Omental fat pad (tissue), 4 donors: ENCODE results near the gene STAT4. TPM values are rescaled to one million over a fixed set of nuclear protein-coding genes. Genes with fewer than 3 reads are reported as not detected.

Experiments used
- ATAC-seq: fragments of 150-250 bp; one replicate; pipeline ENCODE4 v1.9.1; 2016; ENCODE audit warnings: mild to moderate bottlenecking, moderate library complexity; ENCODE audit not compliant: low FRiP score
- DNase-seq: peaks from one replicate; pipeline ENCODE4 v3.0.0-alpha.2; 2019; ENCODE audit warnings: low spot score
- total RNA-seq, 4 donors: library from RNA; depleted of rRNA; stranded (reverse); fragments of >200 nt; gene quantifications; one replicate each; pipeline ENCODE4 v1.1.0, GENCODE V29; 2016
- TF ChIP-seq, protein P1 (sequence below), 3 donors: fragments of 450-650 bp; IDR thresholded peaks; one replicate each; pipeline ENCODE4 v1.5.1; 2016 to 2017; ENCODE audit warnings: antibody characterized with exemption in 3 of 3, mild to moderate bottlenecking in 3 of 3, moderate library complexity in 2 of 3

The STAT4 gene
- total RNA-seq, 4 donors from 2014 or later: 4.6 to 29.4 (median 10.5) TPM

DNA sequence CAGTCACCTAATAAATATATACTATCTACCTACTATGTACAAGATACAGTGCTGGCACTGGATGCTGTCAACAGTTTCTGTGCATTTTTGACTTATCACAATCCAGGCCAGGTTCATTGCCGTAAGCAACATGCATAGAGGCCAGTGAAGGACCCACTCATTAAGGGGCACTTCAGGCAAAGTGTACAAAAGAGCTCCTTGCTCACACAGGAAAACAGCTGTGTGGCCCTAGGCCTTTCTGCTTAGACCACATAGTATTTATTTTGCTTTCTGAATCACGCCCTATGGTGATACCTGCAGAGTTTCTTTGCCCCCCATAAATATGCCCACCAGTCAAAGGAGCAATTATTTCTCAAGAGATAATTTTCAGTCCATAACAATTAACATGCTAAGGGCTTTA lies 39.6 kb upstream of the STAT4 start:
- TF ChIP-seq, protein P1, sequence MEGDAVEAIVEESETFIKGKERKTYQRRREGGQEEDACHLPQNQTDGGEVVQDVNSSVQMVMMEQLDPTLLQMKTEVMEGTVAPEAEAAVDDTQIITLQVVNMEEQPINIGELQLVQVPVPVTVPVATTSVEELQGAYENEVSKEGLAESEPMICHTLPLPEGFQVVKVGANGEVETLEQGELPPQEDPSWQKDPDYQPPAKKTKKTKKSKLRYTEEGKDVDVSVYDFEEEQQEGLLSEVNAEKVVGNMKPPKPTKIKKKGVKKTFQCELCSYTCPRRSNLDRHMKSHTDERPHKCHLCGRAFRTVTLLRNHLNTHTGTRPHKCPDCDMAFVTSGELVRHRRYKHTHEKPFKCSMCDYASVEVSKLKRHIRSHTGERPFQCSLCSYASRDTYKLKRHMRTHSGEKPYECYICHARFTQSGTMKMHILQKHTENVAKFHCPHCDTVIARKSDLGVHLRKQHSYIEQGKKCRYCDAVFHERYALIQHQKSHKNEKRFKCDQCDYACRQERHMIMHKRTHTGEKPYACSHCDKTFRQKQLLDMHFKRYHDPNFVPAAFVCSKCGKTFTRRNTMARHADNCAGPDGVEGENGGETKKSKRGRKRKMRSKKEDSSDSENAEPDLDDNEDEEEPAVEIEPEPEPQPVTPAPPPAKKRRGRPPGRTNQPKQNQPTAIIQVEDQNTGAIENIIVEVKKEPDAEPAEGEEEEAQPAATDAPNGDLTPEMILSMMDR (IDR thresholded peaks at IDR 0.05): no peak
- no peak for DNase-seq

DNA sequence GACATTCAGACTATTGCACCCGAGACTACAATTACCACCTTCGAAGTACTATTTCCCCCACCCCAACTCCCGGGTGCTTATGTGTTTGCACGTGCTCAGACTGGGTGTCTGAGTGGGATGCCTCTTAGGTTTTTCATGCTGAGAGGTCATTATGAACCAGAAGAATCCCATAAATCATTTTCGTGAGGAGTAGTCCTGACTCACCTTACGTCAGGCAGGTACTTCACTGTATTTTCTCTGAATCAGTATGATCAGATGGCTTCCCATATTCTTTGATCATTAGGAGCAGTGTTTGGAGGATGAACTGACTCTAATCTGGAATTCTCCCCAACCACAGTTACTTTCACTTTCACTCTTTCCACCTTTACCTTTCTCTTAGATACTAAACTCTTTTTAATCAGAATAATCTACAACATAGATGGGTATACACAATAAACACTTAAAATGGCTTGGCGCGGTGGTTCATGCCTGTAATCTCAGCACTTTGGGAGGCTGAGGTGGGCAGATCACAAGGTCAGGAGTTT lies 38.4 kb upstream of the STAT4 start:
- TF ChIP-seq, protein P1 (IDR thresholded peaks at IDR 0.05): no peak
- ATAC-seq (no peak), DNase-seq (no peak)

More for the DNA sequence above, 39.6 kb upstream of the STAT4 start:
- no peak for ATAC-seq

DNA sequence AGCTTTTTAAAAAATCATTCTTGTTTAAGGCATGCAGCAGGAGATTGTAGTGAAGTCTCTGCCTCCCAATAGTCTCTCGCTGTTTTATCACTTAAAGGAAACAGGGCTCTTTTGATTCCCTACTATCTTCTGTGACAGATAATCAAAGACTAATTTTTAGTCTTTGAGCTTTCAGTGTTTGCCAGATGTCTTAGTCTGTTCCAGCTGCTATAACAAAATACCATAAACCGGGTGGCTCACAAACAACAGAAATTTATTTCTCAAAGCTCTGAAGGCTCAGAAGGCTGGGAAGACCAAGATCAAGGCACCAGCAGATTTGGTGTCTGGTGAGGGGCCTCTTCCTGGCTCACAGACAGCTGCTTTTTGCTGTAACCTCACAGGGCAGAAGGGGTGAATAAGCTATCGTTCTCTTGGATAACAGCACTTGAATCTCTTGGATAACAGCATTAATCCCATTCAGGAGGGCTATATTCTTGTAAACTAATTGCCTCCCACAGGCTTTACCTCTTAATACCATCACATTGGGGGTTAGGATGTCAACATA lies 37.8 kb upstream of the STAT4 start:
- TF ChIP-seq, protein P1 (IDR thresholded peaks at IDR 0.05): no peak
- ATAC-seq (no peak), DNase-seq (no peak)

DNA sequence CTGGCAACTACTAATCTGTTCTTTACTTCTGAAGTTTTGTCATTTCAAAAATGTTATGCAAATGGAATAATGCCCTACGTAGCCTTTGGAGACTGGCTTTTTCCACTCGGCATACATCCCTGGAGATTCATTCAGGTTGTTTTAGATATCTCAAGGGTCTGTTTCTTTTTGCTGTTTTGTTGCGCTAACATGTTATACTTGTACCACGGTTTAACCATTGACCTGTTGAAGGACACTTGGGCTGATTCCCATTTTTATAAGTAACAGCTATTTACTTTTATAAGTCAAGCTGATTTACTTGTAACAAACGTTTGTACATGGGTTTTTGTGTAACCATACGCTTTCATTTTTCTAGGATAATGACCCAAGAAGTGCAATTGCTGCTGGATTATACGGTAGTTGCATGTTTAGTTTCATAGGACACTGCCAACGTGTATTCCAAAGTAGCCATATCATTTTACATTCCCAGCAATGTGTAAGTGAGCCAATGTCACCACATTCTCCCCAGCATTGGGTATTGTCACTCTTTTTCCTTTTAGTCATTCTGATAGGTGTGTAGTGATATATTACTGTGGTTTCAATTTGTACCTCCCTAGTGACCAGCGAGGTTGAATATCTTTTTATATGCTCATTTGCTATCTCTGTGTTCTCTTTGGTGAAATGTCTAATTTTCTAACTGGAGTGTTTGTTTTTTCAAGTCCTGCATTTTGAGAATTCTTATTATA lies 36.5 kb upstream of the STAT4 start:
- no peak for DNase-seq
- TF ChIP-seq, protein P1 (IDR thresholded peaks at IDR 0.05): no peak

DNA sequence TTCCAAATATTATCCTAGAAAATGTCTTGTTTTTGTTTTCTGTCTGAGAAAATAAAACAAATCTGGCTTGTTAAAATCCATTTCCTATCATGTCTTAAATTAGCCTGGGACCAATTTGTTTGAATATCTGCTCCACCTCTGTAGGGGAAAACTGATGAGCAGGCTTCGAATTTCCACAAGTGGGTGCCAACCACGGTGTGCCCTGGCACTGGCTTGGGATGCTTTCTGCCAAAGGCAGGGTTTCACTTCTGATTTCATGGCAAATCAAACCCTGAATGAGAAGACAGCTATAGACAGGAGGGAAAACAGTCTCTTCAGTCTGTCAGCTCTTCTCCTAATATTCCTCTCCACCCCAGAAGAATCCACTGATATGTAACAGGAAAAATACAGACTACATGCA lies 33.7 kb upstream of the STAT4 start:
- TF ChIP-seq, protein P1 (IDR thresholded peaks at IDR 0.05): no peak
- ATAC-seq (no peak), DNase-seq (no peak)

More for the DNA sequence above, 36.5 kb upstream of the STAT4 start:
- no peak for ATAC-seq

DNA sequence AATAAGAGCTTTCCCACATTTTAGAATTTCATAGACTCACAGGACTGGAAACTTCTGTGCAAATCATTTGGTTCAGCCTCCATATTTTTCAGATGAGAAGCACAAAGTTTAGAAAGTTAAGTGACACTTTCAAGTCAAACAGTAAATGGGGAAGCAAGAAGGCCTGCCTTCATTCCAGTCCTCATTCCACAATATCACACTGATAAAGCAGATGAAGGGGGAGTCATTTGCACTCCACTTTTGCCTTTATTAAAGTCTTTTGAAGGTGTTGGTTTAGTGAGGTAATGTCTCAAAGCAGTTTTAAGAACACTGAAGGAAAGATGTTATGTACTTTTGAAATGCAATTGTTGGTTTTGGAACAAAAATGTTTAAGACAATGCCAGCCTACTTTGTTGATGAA lies 32.7 kb upstream of the STAT4 start:
- ATAC-seq (no peak), DNase-seq (no peak)
- TF ChIP-seq, protein P1 (IDR thresholded peaks at IDR 0.05): no peak

DNA sequence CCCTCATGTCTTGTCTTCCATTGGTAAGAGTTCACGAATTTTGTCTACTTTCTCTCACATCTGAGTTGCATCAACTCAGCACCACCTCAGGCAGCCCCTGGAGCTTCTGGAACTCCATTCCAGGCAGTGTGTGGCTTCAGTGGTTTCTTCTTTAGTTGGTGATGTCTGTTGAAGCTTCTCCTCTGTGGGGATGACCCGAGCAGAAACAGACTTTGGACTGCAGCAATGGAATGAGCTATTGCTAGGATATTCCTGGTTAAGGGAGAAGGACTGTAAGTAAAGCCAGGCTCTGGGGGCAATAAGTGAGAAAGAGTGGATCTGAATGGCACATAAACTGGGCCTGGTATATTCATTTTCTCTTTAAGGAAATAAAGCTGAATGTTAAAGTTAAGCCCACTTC lies 32.3 kb upstream of the STAT4 start:
- DNase-seq (no peak), ATAC-seq (no peak)
- TF ChIP-seq, protein P1 (IDR thresholded peaks at IDR 0.05): no peak
